ENCODE measurements around the gene MSMP. TPM values are rescaled to one million over a fixed set of nuclear protein-coding genes. Genes with fewer than 3 reads are reported as not detected.
A peak's percentile ranks its signal among the peaks of the same experiment; 100 is the strongest.

Gene MSMP
- total RNA-seq, 1 donor from 2014 or later: not detected

GRCh38 chr9:35718721-35719511 is 35.2 kb downstream of the MSMP start:
- Histone ChIP-seq H3K27me3 (ENCODE audit: low read depth) (no peaks in the 10 kb centered on the region), H3K27ac (no peak overlapping the region), H3K4me1 (no peaks in the 10 kb centered on the region), H3K9me3 (no peaks in the 10 kb centered on the region), H3K4me3 (no peak overlapping the region), H3K36me3 (peaks cover 100% of the 10 kb centered on the region)
- intact Hi-C loops (cut with DNase I): no loop called here
- TF ChIP-seq CTCF (IDR thresholded peaks at IDR 0.05): no peak
- no peak for DNase-seq
- ATAC-seq: peak in 1 of 2 donors; percentile 34

- Histone ChIP-seq H3K27me3 (ENCODE audit: low read depth) (no peaks in the 10 kb centered on the region), H3K4me3 (no peak overlapping the region), H3K27ac (no peak overlapping the region), H3K9me3 (no peaks in the 10 kb centered on the region), H3K36me3 (peaks cover 100% of the 10 kb centered on the region), H3K4me1 (no peaks in the 10 kb centered on the region)
- intact Hi-C loops (cut with DNase I): no loop called here
- ATAC-seq (no peak), DNase-seq (no peak)
- TF ChIP-seq CTCF (IDR thresholded peaks at IDR 0.05): no peak
Observed at GRCh38 chr9:35717132-35717870, 36.8 kb downstream of the MSMP start.

- DNase-seq (no peak), ATAC-seq (no peak)
- intact Hi-C loops (cut with DNase I): no loop called here
- Histone ChIP-seq H3K4me3 (no peak overlapping the region), H3K4me1 (no peaks in the 10 kb centered on the region), H3K27ac (no peak overlapping the region), H3K9me3 (no peaks in the 10 kb centered on the region), H3K27me3 (ENCODE audit: low read depth) (no peaks in the 10 kb centered on the region), H3K36me3 (peaks cover 100% of the 10 kb centered on the region)
- TF ChIP-seq CTCF (IDR thresholded peaks at IDR 0.05): no peak
Observed at GRCh38 chr9:35716230-35716629, 37.8 kb downstream of the MSMP start.

- Histone ChIP-seq H3K4me1 (no peaks in the 10 kb centered on the region), H3K36me3 (peaks cover 100% of the 10 kb centered on the region), H3K4me3 (no peak overlapping the region), H3K27ac (no peak overlapping the region), H3K27me3 (ENCODE audit: low read depth) (no peaks in the 10 kb centered on the region), H3K9me3 (no peaks in the 10 kb centered on the region)
- ATAC-seq (no peak), DNase-seq (no peak)
- intact Hi-C loops (cut with DNase I): no loop called here
- no peak for TF ChIP-seq CTCF (IDR thresholded peaks at IDR 0.05)
Observed at GRCh38 chr9:35714579-35715252, 39.4 kb downstream of the MSMP start.

GRCh38 chr9:35714123-35714522 is 40.0 kb downstream of the MSMP start:
- DNase-seq: no peak
- no peak for TF ChIP-seq CTCF (IDR thresholded peaks at IDR 0.05)

More at GRCh38 chr9:35714123-35714522, 40.0 kb downstream of the MSMP start:
- H3K27ac ChIP-seq: no peak overlapping the region
- ATAC-seq: no peak
- H3K4me3 ChIP-seq: no peak overlapping the region
- no peaks in the 10 kb centered on the region for H3K4me1 ChIP-seq
- peaks cover 100% of the 10 kb centered on the region for H3K36me3 ChIP-seq
- intact Hi-C loops (cut with DNase I): no loop called here
- no peaks in the 10 kb centered on the region for H3K27me3 ChIP-seq (ENCODE audit: low read depth)
- H3K9me3 ChIP-seq: no peaks in the 10 kb centered on the region

Data from lower lobe of right lung (tissue), 2 donors.